GM12878 (cell line): ENCODE measurements around the gene MOB2. TPM values are rescaled to one million over a fixed set of nuclear protein-coding genes. Genes with fewer than 3 reads are reported as not detected.

Experiments
- ATAC-seq: fragments of 200-7000 bp; cut with Tn5 transposase; 3 replicates; pipeline ENCODE4 v1.9.1; 2020; ENCODE audit warnings: mild to moderate bottlenecking, moderate library complexity
- BruUV-seq: library from RNA; stranded (reverse); fragments of 400-500 nt; replicated peaks from 2 replicates; lab custom pipeline; 2021; lab: Mats Ljungman, UMichigan
- CTCF ChIA-PET: fragments of 300-600 bp; sonication (Branson Sonifier 250); formaldehyde crosslinking; extraction: SDS; loops from one replicate; lab custom pipeline; 2021; ENCODE audit warnings: inconsistent platforms; lab: Yijun Ruan, JAX
- POLR2A ChIA-PET: fragments of 350-600 bp; formaldehyde crosslinking; extraction: SDS; loops from one replicate; lab custom pipeline; 2021; ENCODE audit warnings: inconsistent platforms; lab: Charles Lee
- RAD21 ChIA-PET: fragments of 300-600 bp; sonication (Branson Sonifier 250); formaldehyde crosslinking; loops from one replicate; lab custom pipeline; 2023; ENCODE audit warnings: antibody characterized with exemption; ENCODE audit not compliant: unreplicated experiment; lab: Charles Lee
- SMC1A ChIA-PET: fragments of 300-600 bp; sonication (Branson Sonifier 250); formaldehyde crosslinking; loops from one replicate; lab custom pipeline; 2023; ENCODE audit not compliant: unreplicated experiment, uncharacterized antibody; lab: Charles Lee
- DNase-seq: peaks from one replicate; pipeline ENCODE4 v3.0.0-alpha.2; 2011; ENCODE audit warnings: low read depth, low spot score
- FAIRE-seq: peaks from 3 replicates; lab custom pipeline; 2011; peaks lifted over from hg19 to GRCh38; lab: Jason Lieb, UNC
- H2AFZ ChIP-seq: 2 replicates; pipeline ENCODE4 v1.6.0; 2011; ENCODE audit warnings: low read depth, low read length, control low read depth; ENCODE audit not compliant: control insufficient read depth
- H3K27ac ChIP-seq: 2 replicates; pipeline ENCODE4 v1.5.1; 2011; ENCODE audit warnings: control low read depth; ENCODE audit not compliant: control insufficient read depth, insufficient read depth
- H3K27me3 ChIP-seq, 2 experiments: replicated peaks in 1 of 2; 2 replicates each; pipeline versions ENCODE4 v1.6.0 to v1.6.1; 2011; ENCODE audit warnings: low read length in 1 of 2; ENCODE audit not compliant: control insufficient read depth in 2 of 2, insufficient read depth in 2 of 2
- H3K36me3 ChIP-seq, 2 experiments: 2 replicates each; pipeline ENCODE4 v1.5.1; 2011; ENCODE audit warnings: low read length in 1 of 2; ENCODE audit not compliant: control insufficient read depth in 2 of 2, insufficient read depth in 2 of 2
- H3K4me1 ChIP-seq: 2 replicates; pipeline ENCODE4 v1.6.1; 2011; ENCODE audit warnings: mild to moderate bottlenecking, low read length, moderate library complexity, mixed read lengths; ENCODE audit not compliant: control insufficient read depth, insufficient read depth
- H3K4me2 ChIP-seq: 2 replicates; pipeline ENCODE4 v1.6.0; 2011; ENCODE audit warnings: control low read depth; ENCODE audit not compliant: control insufficient read depth, insufficient read depth
- H3K4me3 ChIP-seq: fragments of 200-600 bp; sonication (generic); 2 replicates; pipeline ENCODE4 v1.5.1; 2016
- H3K79me2 ChIP-seq: 2 replicates; pipeline ENCODE4 v1.6.0; 2011; ENCODE audit warnings: low read length; ENCODE audit not compliant: control insufficient read depth, insufficient read depth
- H3K9ac ChIP-seq: 2 replicates; pipeline ENCODE4 v1.8.0; 2011; ENCODE audit warnings: low read length, control low read depth, mixed read lengths; ENCODE audit not compliant: control insufficient read depth, insufficient read depth
- H3K9me3 ChIP-seq: replicated peaks from 3 replicates; pipeline ENCODE4 v1.5.1; 2011; ENCODE audit warnings: mild to moderate bottlenecking, low read length; ENCODE audit not compliant: control insufficient read depth, insufficient read depth
- H4K20me1 ChIP-seq: 2 replicates; pipeline ENCODE4 v1.6.0; 2011; ENCODE audit not compliant: control insufficient read depth, insufficient read depth
- BHLHE40 ChIP-seq, 2 experiments: fragments of 450-650 bp in 1 of 2; IDR thresholded peaks; 2 replicates each; pipeline ENCODE4 v1.6.1; 2011 to 2017; ENCODE audit warnings: low read depth in 2 of 2, borderline replicate concordance in 1 of 2, improper control_type of control experiment in 1 of 2, low read length in 1 of 2, mild to moderate bottlenecking in 1 of 2
- CBX3 ChIP-seq: fragments of 200-600 bp; sonication (generic); IDR thresholded peaks from 2 replicates; pipeline ENCODE4 v1.6.1; 2016; ENCODE audit warnings: low read depth, borderline replicate concordance
- CEBPB ChIP-seq, 2 experiments: fragments of 150-350 bp in 1 of 2; IDR thresholded peaks; 2 replicates each; pipeline ENCODE4 v1.6.1; 2012 to 2014; ENCODE audit warnings: low read depth in 2 of 2, low read length in 2 of 2, borderline replicate concordance in 1 of 2, inconsistent platforms in 1 of 2
- CREB1 ChIP-seq: IDR thresholded peaks from 2 replicates; pipeline ENCODE4 v1.6.1; 2012; ENCODE audit warnings: low read depth, mild to moderate bottlenecking, inconsistent platforms
- ESRRA ChIP-seq: IDR thresholded peaks from 2 replicates; pipeline ENCODE4 v1.6.1; 2012; ENCODE audit warnings: mild to moderate bottlenecking, low read length, improper control_type of control experiment
- EZH2 ChIP-seq: IDR thresholded peaks from 2 replicates; pipeline ENCODE4 v1.6.1; 2012; ENCODE audit warnings: low read depth, mild to moderate bottlenecking, control low read depth, inconsistent platforms, low read length, borderline replicate concordance; ENCODE audit not compliant: control insufficient read depth
- IKZF2 ChIP-seq, 2 experiments: fragments of 450-650 bp; IDR thresholded peaks; 2 replicates each; pipeline ENCODE4 v1.6.1; 2017; ENCODE audit warnings: mild to moderate bottlenecking in 2 of 2, moderate library complexity in 2 of 2
- IRF5 ChIP-seq: fragments of 450-650 bp; IDR thresholded peaks from 2 replicates; pipeline ENCODE4 v1.6.1; 2017; ENCODE audit warnings: borderline replicate concordance
- JUND ChIP-seq: IDR thresholded peaks from 2 replicates; pipeline ENCODE4 v1.6.1; 2012; ENCODE audit warnings: low read depth, mild to moderate bottlenecking, low read length, improper control_type of control experiment, moderate library complexity
- KDM1A ChIP-seq: fragments of 200-600 bp; sonication (generic); IDR thresholded peaks from 2 replicates; pipeline ENCODE4 v1.6.1; 2016; ENCODE audit warnings: borderline replicate concordance
- NR2C2 ChIP-seq: IDR thresholded peaks from 2 replicates; pipeline ENCODE4 v1.6.1; 2011; ENCODE audit warnings: borderline replicate concordance, low read depth; ENCODE audit not compliant: control insufficient read depth, insufficient read length
- RAD21 ChIP-seq: IDR thresholded peaks from 2 replicates; pipeline ENCODE4 v1.6.1; 2011; ENCODE audit warnings: mild to moderate bottlenecking, low read depth, low read length, moderate library complexity; ENCODE audit not compliant: insufficient read depth
- RELB ChIP-seq: fragments of 450-650 bp; IDR thresholded peaks from 2 replicates; pipeline ENCODE4 v1.6.1; 2017; ENCODE audit warnings: low read depth, mild to moderate bottlenecking, moderate library complexity
- SMC3 ChIP-seq: IDR thresholded peaks from 2 replicates; pipeline ENCODE4 v1.6.1; 2011; ENCODE audit warnings: low read length, improper control_type of control experiment, borderline replicate concordance
- SP1 ChIP-seq: IDR thresholded peaks from one replicate; pipeline ENCODE4 v1.6.1; 2011; ENCODE audit warnings: low read depth, low read length
- SUZ12 ChIP-seq: fragments of 200-600 bp; sonication (generic); IDR thresholded peaks from one replicate; pipeline ENCODE4 v1.6.1; 2018; ENCODE audit warnings: antibody characterized with exemption, mild to moderate bottlenecking; ENCODE audit not compliant: unreplicated experiment
- ZBTB40 ChIP-seq: fragments of 450-650 bp; IDR thresholded peaks from 2 replicates; pipeline ENCODE4 v1.6.1; 2016; ENCODE audit warnings: mild to moderate bottlenecking, moderate library complexity, borderline replicate concordance
- ZNF217 ChIP-seq: fragments of 450-650 bp; IDR thresholded peaks from 2 replicates; pipeline ENCODE4 v1.6.1; 2017; ENCODE audit warnings: antibody characterized with exemption, mild to moderate bottlenecking
- WGBS: methylation state at CpG from one replicate; pipeline ENCODE4 v1.1.6; 2016; ENCODE audit warnings: low lambda C conversion rate; ENCODE audit not compliant: insufficient replicate concordance, insufficient coverage; ENCODE audit errors: missing lambda C conversion rate; 5-methylcytosine and 5-hydroxymethylcytosine counted together
- in situ Hi-C: fragments of 300-500 bp; cut with MboI; formaldehyde crosslinking; loops from 9 replicates; pipeline ENCODE4 v1.14.3; 2018; ENCODE audit warnings: mixed read lengths
- intact Hi-C: fragments of 100-400 bp; cut with micrococcal nuclease; formaldehyde crosslinking; loops from one replicate; pipeline ENCODE4 v1.14.2; 2022; ENCODE audit not compliant: unreplicated experiment
- polyA plus RNA-seq, 11 experiments: library from polyadenylated mRNA; depleted of rRNA in 4 of 11; unstranded in 6 of 11; stranded (reverse) in 5 of 11; fragments of >200 nt; fragmentation: Nextera tagmentation in 4 of 11; fragmentation: Illumina TruSeq in 1 of 11; extraction: Ambion mirVana in 4 of 11; extraction: Trizol in 1 of 11; gene quantifications; 1 replicate in 1 of 11; 2 replicates in 10 of 11; pipeline versions ENCODE4 v1.2.1 to v1.2.3, GENCODE V29; 2011 to 2016; ENCODE audit warnings: inconsistent platforms in 2 of 11, missing spikeins in 2 of 11, low read depth in 1 of 11
- total RNA-seq, 4 experiments: library from RNA; depleted of rRNA in 3 of 4; stranded (reverse); fragments of >200 nt in 3 of 4; fragmentation: Illumina TruSeq in 1 of 4; extraction: Trizol in 1 of 4; gene quantifications; 2 replicates each; pipeline versions ENCODE4 v1.2.1 to v1.2.3, GENCODE V29; 2013 to 2021

MOB2 gene
- total and polyA plus RNA-seq, 10 of the 15 experiments (the other 5 are each of a cell fraction or from before 2014, with no cell fraction given), result 0.10 to 34.6 (median 15.5) TPM

- DNase-seq (no peak), FAIRE-seq (no peak), ATAC-seq (no peak)
- Histone ChIP-seq H3K79me2 (no peaks in the 10 kb centered on the region), H2AFZ (no peak overlapping the region), H3K4me2 (no peak overlapping the region), H3K4me1 (no peaks in the 10 kb centered on the region), H3K9ac (no peak overlapping the region), H4K20me1 (no peaks in the 10 kb centered on the region), H3K9me3 (no peaks in the 10 kb centered on the region), H3K4me3 (no peak overlapping the region), H3K36me3 (no peaks in the 10 kb centered on the region), H3K27me3 (no peaks in the 10 kb centered on the region), H3K27ac (no peak overlapping the region)
- no TSS peak for BruUV-seq
- RAD21 ChIA-PET, result interaction anchor here (1.4 kb wide), 1 partner anchor 122 kb away, joined by 3 read pairs; no protein-coding TSS in a partner anchor
- POLR2A ChIA-PET, result no interaction called here
- SMC1A ChIA-PET, result interaction anchor here (0.7 kb wide), 1 partner anchor 14 kb away, joined by 3 read pairs; no protein-coding TSS in a partner anchor
- WGBS, result 29% methylated on average over 13 of the region's 13 CpGs
- in situ Hi-C loops, result no loop called here
- CTCF ChIA-PET, result interaction anchor here (1.2 to 3.1 kb wide), 2 partner anchors 40 to 122 kb away, joined by 3 to 20 read pairs; no protein-coding TSS in a partner anchor
- intact Hi-C loops, result loop anchor here (2.0 kb wide), 2 partner anchors 62 to 122 kb away; no protein-coding TSS in a partner anchor
- TF ChIP-seq IKZF2 (IDR thresholded peaks at IDR 0.05) (no peak), CEBPB (IDR thresholded peaks at IDR 0.05; ENCODE audit: borderline replicate concordance in 1 of 2, low read depth in 2 of 2, low read length in 2 of 2) (no peak), BHLHE40 (IDR thresholded peaks at IDR 0.05; ENCODE audit: borderline replicate concordance in 1 of 2, low read depth in 2 of 2, low read length in 1 of 2) (no peak), NR2C2 (no peak), ZBTB40 (no peak), KDM1A (no peak), SMC3 (no peak), ESRRA (no peak), IRF5 (no peak), CBX3 (no peak), SUZ12 (no peak), SP1 (no peak), CREB1 (no peak), ZNF217 (no peak), EZH2 (no peak), JUND (no peak), RAD21 (no peak), RELB (no peak)
Measured at GRCh38 chr11:1452744-1453143, 33.8 kb downstream of the MOB2 start.
